RPMI7951 (cell line): ENCODE data around the gene MSTO1. TPM values are rescaled to one million over a fixed set of nuclear protein-coding genes. Genes with fewer than 3 reads are reported as not detected.

Experiments used
- total RNA-seq: library from RNA; depleted of rRNA; stranded (reverse); fragments of >200 nt; shearing (Covaris generic); gene quantifications from 2 replicates; pipeline ENCODE4 v1.2.3, GENCODE V29; 2014; rRNA removed

MSTO1 gene
- total RNA-seq, 1 experiment from 2014 or later: 15.5 TPM

Other genes starting within 250 kb of the MSTO1 start
- gene ASH1L, start 47.4 kb upstream of the MSTO1 start, total RNA-seq: 14.0 and 19.8 TPM in 2 replicates
- gene YY1AP1, start 78.6 kb downstream of the MSTO1 start, total RNA-seq: 33.9 and 37.6 TPM in 2 replicates
- 101 and 113 TPM in 2 replicates for gene DAP3, start 78.9 kb downstream of the MSTO1 start, total RNA-seq
- 13.0 and 15.1 TPM in 2 replicates for gene GON4L, start 247.0 kb downstream of the MSTO1 start, total RNA-seq
- gene SYT11, start 249.3 kb downstream of the MSTO1 start, total RNA-seq: 8.5 and 10.9 TPM in 2 replicates